ENCODE measurements around the gene HMCN1. TPM values are rescaled to one million over a fixed set of nuclear protein-coding genes. Genes with fewer than 3 reads are reported as not detected.

The HMCN1 gene
- polyA plus RNA-seq, 1 donor: 4.2 TPM

DNA sequence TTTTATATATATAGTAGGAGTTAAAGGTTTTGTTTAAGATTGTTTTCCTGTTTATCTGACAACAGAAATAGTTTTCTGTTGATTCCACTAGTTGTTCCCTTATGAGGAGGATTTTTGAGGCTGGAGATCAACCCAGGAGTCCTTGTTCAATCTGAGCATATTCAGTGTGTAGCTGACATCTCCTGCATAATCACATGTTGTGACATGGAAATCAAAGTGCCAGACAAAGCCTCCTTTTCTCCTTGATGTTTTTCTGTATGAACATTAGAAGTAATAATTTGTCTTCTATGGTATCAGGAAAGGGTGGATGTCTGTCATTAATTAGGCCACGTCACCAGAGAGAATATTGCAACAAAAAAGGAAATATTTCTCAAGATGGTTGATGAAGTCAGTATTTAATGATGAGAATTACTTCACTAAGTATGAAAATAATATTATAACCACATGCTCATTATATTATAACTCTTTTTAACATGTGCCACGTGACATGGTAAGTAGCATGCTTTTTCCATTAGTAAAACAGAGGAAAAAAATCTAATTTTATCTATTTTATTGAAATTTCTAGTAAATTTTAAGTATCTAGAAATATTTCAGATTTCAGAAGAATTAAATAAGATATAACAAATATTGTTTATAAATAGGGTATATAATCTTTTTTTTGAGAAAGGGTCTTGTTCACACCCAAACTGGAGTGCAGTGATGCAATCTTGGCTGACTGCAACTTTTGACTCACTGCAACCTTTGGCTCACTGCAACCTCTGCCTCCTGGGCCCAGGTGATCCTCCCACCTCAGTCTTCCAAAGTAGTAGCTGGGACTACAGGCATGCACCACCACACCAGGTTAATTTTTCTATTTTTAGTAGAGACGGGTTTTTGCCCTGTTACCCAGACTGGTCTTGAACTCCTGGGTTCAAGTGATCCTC is 223.5 kb downstream of the HMCN1 start:
- no peaks in the 10 kb centered on the region for H3K27me3 ChIP-seq (ENCODE audit: control insufficient read depth, insufficient read depth, low read length)
- no peak overlapping the region for H3K4me3 ChIP-seq (ENCODE audit: low read length)
- H3K4me1 ChIP-seq (ENCODE audit: control insufficient read depth, insufficient read depth, low read length): no peaks in the 10 kb centered on the region
- no peak overlapping the region for H3K27ac ChIP-seq (ENCODE audit: low read length)
- H3K36me3 ChIP-seq (ENCODE audit: control insufficient read depth, insufficient read depth, low read length): no peaks in the 10 kb centered on the region
- no peaks in the 10 kb centered on the region for H3K9me3 ChIP-seq (ENCODE audit: control insufficient read depth, low read depth, low read length)
- DNase-seq: no peak
- WGBS (ENCODE audit: insufficient coverage, low lambda C conversion rate): 73% methylated on average over 1 of the region's 3 CpGs

DNA sequence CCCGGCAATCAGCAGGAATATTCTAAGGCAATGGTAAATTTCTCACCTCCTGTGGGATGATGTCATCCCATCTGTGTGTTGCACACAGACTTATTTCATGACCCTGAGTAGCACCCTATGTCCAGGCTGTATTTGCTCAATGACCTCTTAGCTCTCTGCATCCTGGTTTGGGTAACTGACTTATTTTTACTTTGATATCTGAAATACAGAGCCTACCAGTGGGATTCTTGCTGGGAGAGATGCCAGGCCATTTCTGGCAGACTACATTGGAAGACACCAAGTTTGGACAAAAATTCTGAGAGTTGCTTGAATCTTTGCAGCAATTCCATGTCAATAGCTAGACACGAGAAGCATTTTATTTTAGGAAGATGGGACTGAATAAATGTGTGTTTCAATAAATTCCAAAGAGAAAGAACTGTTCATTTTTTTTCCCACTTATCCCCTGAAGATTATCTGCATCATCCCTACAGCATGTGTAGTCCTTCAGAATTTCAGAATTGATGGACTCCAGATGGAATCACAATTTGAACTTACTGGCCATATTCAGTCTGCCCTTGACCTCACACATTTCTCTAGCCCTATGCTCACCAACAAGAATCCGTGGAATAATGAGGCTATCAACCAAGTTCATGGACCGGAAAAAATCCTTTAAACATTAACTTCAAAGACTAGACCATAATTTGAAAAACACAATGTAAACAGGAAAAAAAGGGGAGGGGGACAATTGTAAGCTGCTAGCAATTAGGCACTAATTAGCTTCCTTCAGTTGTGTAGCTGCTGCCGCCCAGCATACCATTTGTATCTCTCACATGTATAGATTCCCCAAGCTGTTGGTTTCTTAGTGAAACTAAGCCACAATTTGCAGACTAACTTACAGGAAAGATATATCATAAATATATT is 226.5 kb downstream of the HMCN1 start:
- Histone ChIP-seq H3K27ac (ENCODE audit: low read length) (no peak overlapping the region), H3K4me3 (ENCODE audit: low read length) (no peak overlapping the region), H3K4me1 (ENCODE audit: control insufficient read depth, insufficient read depth, low read length) (no peaks in the 10 kb centered on the region), H3K9me3 (ENCODE audit: control insufficient read depth, low read depth, low read length) (no peaks in the 10 kb centered on the region), H3K36me3 (ENCODE audit: control insufficient read depth, insufficient read depth, low read length) (no peaks in the 10 kb centered on the region), H3K27me3 (ENCODE audit: control insufficient read depth, insufficient read depth, low read length) (no peaks in the 10 kb centered on the region)
- DNase-seq: no peak
- WGBS (ENCODE audit: insufficient coverage, low lambda C conversion rate): 100% methylated on average over 1 of the region's 5 CpGs

DNA sequence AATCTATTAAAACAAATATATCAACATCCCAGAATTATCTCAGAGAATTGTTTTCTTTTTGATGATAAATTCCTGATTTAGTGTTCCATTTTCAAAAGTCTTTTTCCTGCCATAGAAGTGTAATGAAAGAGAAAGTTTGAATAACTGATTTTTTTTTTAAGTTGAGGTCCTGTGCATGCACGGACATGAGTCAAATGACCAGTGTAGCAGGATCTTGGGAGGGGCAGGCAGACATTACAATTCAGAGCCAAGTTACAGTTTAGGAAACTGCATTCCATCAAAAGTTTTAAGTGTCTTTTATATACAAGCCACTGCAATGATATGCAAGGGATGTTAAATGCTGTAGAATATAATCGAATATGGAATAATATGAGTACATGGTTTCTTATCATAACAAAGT is 227.5 kb downstream of the HMCN1 start:
- H3K9me3 ChIP-seq (ENCODE audit: control insufficient read depth, low read depth, low read length): no peaks in the 10 kb centered on the region
- H3K27me3 ChIP-seq (ENCODE audit: control insufficient read depth, insufficient read depth, low read length): no peaks in the 10 kb centered on the region
- H3K4me1 ChIP-seq (ENCODE audit: control insufficient read depth, insufficient read depth, low read length): no peaks in the 10 kb centered on the region
- no peak overlapping the region for H3K27ac ChIP-seq (ENCODE audit: low read length)
- no peaks in the 10 kb centered on the region for H3K36me3 ChIP-seq (ENCODE audit: control insufficient read depth, insufficient read depth, low read length)
- no peak for DNase-seq
- 72% methylated on average over 2 of the region's 2 CpGs for WGBS (ENCODE audit: insufficient coverage, low lambda C conversion rate)
- H3K4me3 ChIP-seq (ENCODE audit: low read length): no peak overlapping the region

DNA sequence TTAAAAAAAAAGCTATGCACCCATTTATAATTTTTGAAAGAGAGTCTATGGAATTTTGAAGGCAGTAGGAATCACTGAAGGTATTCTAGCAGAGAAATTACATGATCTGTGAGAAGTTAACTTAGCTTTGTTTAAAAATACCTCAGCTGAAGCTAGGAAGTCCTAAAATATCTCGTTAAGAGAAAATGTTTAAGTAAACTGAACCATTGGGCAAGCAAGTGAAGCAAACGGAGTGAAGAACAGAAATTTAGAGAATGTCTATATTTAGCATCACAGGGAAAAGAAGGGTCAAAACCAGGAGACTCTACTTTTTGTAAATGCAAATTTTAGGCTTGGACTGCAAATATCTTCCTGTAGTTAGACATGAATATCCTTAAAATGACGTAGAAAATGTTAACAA is 230.8 kb downstream of the HMCN1 start:
- H3K36me3 ChIP-seq (ENCODE audit: control insufficient read depth, insufficient read depth, low read length): no peaks in the 10 kb centered on the region
- DNase-seq: no peak
- no peaks in the 10 kb centered on the region for H3K27me3 ChIP-seq (ENCODE audit: control insufficient read depth, insufficient read depth, low read length)
- H3K27ac ChIP-seq (ENCODE audit: low read length): no peak overlapping the region
- no peaks in the 10 kb centered on the region for H3K4me1 ChIP-seq (ENCODE audit: control insufficient read depth, insufficient read depth, low read length)
- WGBS (ENCODE audit: insufficient coverage, low lambda C conversion rate): 63% methylated on average over 3 of the region's 3 CpGs
- no peaks in the 10 kb centered on the region for H3K9me3 ChIP-seq (ENCODE audit: control insufficient read depth, low read depth, low read length)
- H3K4me3 ChIP-seq (ENCODE audit: low read length): no peak overlapping the region

DNA sequence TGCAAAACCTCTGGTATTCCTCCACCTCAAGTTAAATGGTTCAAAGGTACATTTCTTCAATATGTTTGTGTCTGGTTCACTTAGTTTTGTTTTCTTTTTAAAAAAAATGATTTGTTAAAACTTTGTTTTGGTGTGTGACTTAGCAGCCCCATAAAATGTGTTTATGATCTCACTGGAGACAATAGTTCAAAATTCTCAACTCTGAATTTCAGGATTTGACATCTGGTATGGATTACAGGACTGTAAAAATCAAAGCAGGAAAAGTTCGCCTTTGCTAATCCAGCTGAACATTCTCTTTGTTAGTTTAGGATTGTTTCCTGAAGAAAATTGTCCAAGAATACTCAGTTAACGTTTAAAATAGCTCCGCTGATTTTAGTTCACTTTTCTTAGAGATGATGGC is 231.7 kb downstream of the HMCN1 start:
- Histone ChIP-seq H3K4me3 (ENCODE audit: low read length) (no peak overlapping the region), H3K27ac (ENCODE audit: low read length) (no peak overlapping the region), H3K27me3 (ENCODE audit: control insufficient read depth, insufficient read depth, low read length) (no peaks in the 10 kb centered on the region), H3K36me3 (ENCODE audit: control insufficient read depth, insufficient read depth, low read length) (no peaks in the 10 kb centered on the region), H3K4me1 (ENCODE audit: control insufficient read depth, insufficient read depth, low read length) (no peaks in the 10 kb centered on the region), H3K9me3 (ENCODE audit: control insufficient read depth, low read depth, low read length) (no peaks in the 10 kb centered on the region)
- no peak for DNase-seq
- WGBS (ENCODE audit: insufficient coverage, low lambda C conversion rate): 85% methylated on average over 2 of the region's 3 CpGs

DNA sequence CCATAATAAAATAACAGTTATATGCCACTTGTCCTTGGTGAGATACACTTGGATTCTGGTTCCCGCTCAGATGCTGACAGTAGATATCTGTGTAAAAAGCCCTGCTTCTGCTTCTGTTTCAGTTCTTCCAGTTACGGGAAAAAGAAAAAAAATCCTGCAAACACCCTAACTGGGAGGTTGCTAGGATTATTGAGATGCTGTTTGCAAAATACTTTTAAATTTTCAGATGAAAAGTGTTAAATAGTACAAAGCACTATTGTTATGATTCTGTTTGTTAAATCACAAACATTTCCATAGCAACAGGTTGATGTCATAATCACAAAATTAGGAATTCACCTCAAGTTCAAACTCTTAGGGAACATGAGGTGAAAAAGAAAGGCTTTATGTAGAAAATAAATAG is 232.3 kb downstream of the HMCN1 start:
- DNase-seq: no peak
- WGBS (ENCODE audit: insufficient coverage, low lambda C conversion rate): no CpG with 5 or more reads among the region's 2 CpGs
- Histone ChIP-seq H3K4me3 (ENCODE audit: low read length) (no peak overlapping the region), H3K9me3 (ENCODE audit: control insufficient read depth, low read depth, low read length) (no peaks in the 10 kb centered on the region), H3K27ac (ENCODE audit: low read length) (no peak overlapping the region), H3K36me3 (ENCODE audit: control insufficient read depth, insufficient read depth, low read length) (no peaks in the 10 kb centered on the region), H3K4me1 (ENCODE audit: control insufficient read depth, insufficient read depth, low read length) (no peaks in the 10 kb centered on the region), H3K27me3 (ENCODE audit: control insufficient read depth, insufficient read depth, low read length) (no peaks in the 10 kb centered on the region)

DNA sequence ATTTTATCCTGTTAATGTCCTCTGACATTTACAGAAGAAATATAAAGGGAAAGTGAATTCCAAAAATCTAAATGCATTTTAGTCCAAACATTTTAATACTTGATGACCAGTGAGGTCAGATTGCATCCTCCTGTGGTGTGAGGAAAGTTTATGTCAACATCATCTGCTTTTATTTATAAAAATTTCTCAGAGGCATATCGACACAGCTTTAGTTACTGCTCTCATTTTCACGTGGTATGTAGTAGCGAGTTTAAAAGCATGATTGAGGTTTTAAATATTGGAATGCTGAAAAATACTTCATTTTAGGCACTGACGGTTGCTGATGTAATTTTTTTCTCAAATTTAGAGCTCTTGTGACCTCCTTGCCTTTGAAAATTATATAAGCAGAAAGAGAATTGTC is 234.8 kb downstream of the HMCN1 start:
- H3K27ac ChIP-seq (ENCODE audit: low read length): no peak overlapping the region
- H3K9me3 ChIP-seq (ENCODE audit: control insufficient read depth, low read depth, low read length): no peaks in the 10 kb centered on the region
- no peaks in the 10 kb centered on the region for H3K27me3 ChIP-seq (ENCODE audit: control insufficient read depth, insufficient read depth, low read length)
- no peak overlapping the region for H3K4me3 ChIP-seq (ENCODE audit: low read length)
- no peaks in the 10 kb centered on the region for H3K36me3 ChIP-seq (ENCODE audit: control insufficient read depth, insufficient read depth, low read length)
- 70% methylated on average over 4 of the region's 4 CpGs for WGBS (ENCODE audit: insufficient coverage, low lambda C conversion rate)
- DNase-seq: no peak
- no peaks in the 10 kb centered on the region for H3K4me1 ChIP-seq (ENCODE audit: control insufficient read depth, insufficient read depth, low read length)

DNA sequence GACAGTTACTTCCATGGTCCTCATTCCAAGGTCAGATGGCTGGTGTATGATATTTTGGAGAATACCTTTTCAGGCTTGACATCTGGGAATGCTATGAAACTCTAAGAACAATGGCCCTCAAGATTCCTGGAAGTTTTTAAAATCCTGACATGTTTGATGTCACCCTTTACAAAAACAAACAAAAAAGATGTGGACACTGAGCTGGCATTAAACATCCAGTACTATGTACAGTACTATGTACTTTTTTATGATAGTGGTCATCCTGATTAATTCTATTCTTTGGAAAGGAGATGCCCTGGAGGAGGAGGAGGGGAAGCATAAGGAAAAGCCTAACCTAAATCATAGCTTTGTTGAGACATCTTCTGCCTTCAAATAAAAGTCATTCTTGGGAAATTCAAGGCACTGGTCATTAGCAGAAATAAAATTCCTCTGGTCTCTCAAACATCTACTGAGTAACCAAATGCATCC is 235.4 kb downstream of the HMCN1 start:
- Histone ChIP-seq H3K4me1 (ENCODE audit: control insufficient read depth, insufficient read depth, low read length) (no peaks in the 10 kb centered on the region), H3K36me3 (ENCODE audit: control insufficient read depth, insufficient read depth, low read length) (no peaks in the 10 kb centered on the region), H3K27ac (ENCODE audit: low read length) (no peak overlapping the region), H3K4me3 (ENCODE audit: low read length) (no peak overlapping the region), H3K27me3 (ENCODE audit: control insufficient read depth, insufficient read depth, low read length) (no peaks in the 10 kb centered on the region), H3K9me3 (ENCODE audit: control insufficient read depth, low read depth, low read length) (no peaks in the 10 kb centered on the region)
- DNase-seq: no peak

DNA sequence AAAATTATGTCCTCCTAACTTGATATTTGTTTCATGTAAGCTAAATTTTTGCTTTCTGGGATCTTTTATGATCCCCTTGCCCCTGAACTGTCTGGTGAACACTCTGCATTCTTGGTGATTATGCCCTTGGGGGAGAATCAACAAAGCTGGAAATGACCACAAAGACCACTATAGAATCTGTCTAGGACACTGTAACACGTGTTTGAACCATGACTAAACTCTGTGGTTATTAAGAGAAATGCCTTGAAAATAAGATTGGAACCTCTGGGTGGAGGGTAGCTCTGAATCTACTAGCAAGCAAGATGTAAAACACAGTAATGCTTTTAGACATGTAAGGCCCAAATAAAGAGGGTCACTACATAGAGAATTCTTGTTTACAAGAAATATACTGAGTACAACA is 237.5 kb downstream of the HMCN1 start:
- Histone ChIP-seq H3K9me3 (ENCODE audit: control insufficient read depth, low read depth, low read length) (no peaks in the 10 kb centered on the region), H3K36me3 (ENCODE audit: control insufficient read depth, insufficient read depth, low read length) (no peaks in the 10 kb centered on the region), H3K4me3 (ENCODE audit: low read length) (no peak overlapping the region), H3K27ac (ENCODE audit: low read length) (no peak overlapping the region), H3K27me3 (ENCODE audit: control insufficient read depth, insufficient read depth, low read length) (no peaks in the 10 kb centered on the region), H3K4me1 (ENCODE audit: control insufficient read depth, insufficient read depth, low read length) (no peaks in the 10 kb centered on the region)
- no CpG with 5 or more reads among the region's 1 CpG for WGBS (ENCODE audit: insufficient coverage, low lambda C conversion rate)
- DNase-seq: no peak

DNA sequence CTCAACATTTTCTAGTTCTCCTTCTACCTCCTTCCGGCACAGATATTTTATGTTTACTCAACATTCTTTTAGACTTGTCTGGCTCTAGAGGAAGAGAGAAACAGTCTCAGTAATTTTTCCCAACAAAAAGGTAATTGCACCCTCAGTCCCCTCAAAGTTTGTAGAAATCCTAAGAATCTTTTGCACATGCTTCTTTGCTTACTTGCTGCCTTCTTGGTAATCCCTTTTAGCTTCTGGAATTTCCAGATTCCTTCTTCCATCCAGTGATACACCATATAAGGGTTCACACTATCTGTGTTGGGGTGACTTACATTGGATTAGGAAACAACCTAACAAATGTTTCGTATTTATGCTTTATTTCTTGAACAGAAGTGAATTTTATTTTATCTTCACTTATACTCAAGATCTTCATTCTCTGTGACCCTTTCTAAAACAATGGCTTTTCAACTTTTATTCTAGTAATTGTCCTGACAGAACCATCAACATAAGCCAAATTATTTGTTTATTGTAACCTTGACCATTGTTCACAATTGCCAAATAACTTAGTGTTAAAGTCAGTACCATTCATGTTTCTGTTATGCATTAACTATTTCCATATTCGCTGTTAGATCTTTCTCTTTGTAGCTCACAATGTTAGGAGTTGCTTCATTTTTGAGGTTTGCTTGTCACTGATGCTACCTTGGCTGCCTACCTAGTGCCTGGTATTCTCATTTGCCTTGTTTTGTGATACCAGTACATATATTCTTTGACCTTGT is 238.1 kb downstream of the HMCN1 start:
- 97% methylated on average over 3 of the region's 3 CpGs for WGBS (ENCODE audit: insufficient coverage, low lambda C conversion rate)
- H3K4me3 ChIP-seq (ENCODE audit: low read length): no peak overlapping the region
- H3K9me3 ChIP-seq (ENCODE audit: control insufficient read depth, low read depth, low read length): no peaks in the 10 kb centered on the region
- no peaks in the 10 kb centered on the region for H3K36me3 ChIP-seq (ENCODE audit: control insufficient read depth, insufficient read depth, low read length)
- no peaks in the 10 kb centered on the region for H3K27me3 ChIP-seq (ENCODE audit: control insufficient read depth, insufficient read depth, low read length)
- no peak overlapping the region for H3K27ac ChIP-seq (ENCODE audit: low read length)
- H3K4me1 ChIP-seq (ENCODE audit: control insufficient read depth, insufficient read depth, low read length): no peaks in the 10 kb centered on the region
- DNase-seq: no peak
